GM10248 (cell line): ENCODE data around the gene NELL2.

Experiments used
- CTCF ChIA-PET: fragments of 300-600 bp; sonication (Branson Sonifier 250); formaldehyde crosslinking; extraction: SDS; loops from one replicate; lab custom pipeline; 2021; ENCODE audit warnings: antibody characterized with exemption; lab: Yijun Ruan, JAX
- POLR2A ChIA-PET: fragments of 350-650 bp; sonication (Branson Sonifier 250); formaldehyde crosslinking; extraction: SDS; loops from one replicate; lab custom pipeline; 2020; ENCODE audit warnings: antibody characterized with exemption; lab: Yijun Ruan, JAX
- DNase-seq: peaks from one replicate; pipeline ENCODE4 v3.0.0; 2012; ENCODE audit errors: extremely low spot score
- CTCF ChIP-seq: IDR thresholded peaks from 2 replicates; pipeline ENCODE4 v1.5.1; 2012; ENCODE audit warnings: mild to moderate bottlenecking, low read depth; ENCODE audit errors: extremely low read depth, missing control alignments, control extremely low read depth

NELL2 gene

GRCh38 chr12:44459569-44459968, 416.5 kb downstream of the NELL2 start:
- ChIA-PET POLR2A (no interaction called here), CTCF (interaction anchor here (1.0 kb wide), 1 partner anchor 49 kb away, joined by 4 read pairs; no protein-coding TSS in a partner anchor)
- no peak for TF ChIP-seq CTCF
- no peak for DNase-seq
